HepG2 (cell line): ENCODE data around the gene KIAA0408. TPM values are rescaled to one million over a fixed set of nuclear protein-coding genes. Genes with fewer than 3 reads are reported as not detected.

Experiments
- ATAC-seq: fragments of 200-7000 bp; cut with Tn5 transposase; 3 replicates; pipeline ENCODE4 v1.9.1; 2020; ENCODE audit warnings: mild to moderate bottlenecking, moderate library complexity
- BruUV-seq: library from RNA; stranded (reverse); fragments of 400-500 nt; replicated peaks from 2 replicates; lab custom pipeline; 2021; lab: Mats Ljungman, UMichigan
- CTCF ChIA-PET: fragments of 300-600 bp; formaldehyde crosslinking; extraction: SDS; loops from one replicate; lab custom pipeline; 2021; ENCODE audit warnings: low total read pairs, inconsistent platforms, low intra/inter-chr PET ratio; lab: Yijun Ruan, JAX
- POLR2A ChIA-PET: fragments of 350-600 bp; sonication (Branson Sonifier 250); formaldehyde crosslinking; loops from one replicate; lab custom pipeline; 2020; ENCODE audit warnings: antibody characterized with exemption, inconsistent platforms; lab: Yijun Ruan, JAX
- DNase-seq: peaks from one replicate; pipeline ENCODE4 v3.0.0-alpha.2; 2015; ENCODE audit warnings: low spot score
- FAIRE-seq: peaks from 3 replicates; lab custom pipeline; 2011; peaks lifted over from hg19 to GRCh38; lab: Jason Lieb, UNC
- H2AFZ ChIP-seq: one replicate; pipeline ENCODE4 v1.6.1; 2011; ENCODE audit warnings: low read length, inconsistent platforms
- H3K27ac ChIP-seq: fragments of 300-600 bp; 3 replicates; pipeline ENCODE4 v1.8.0; 2011; ENCODE audit warnings: mixed run types, mild to moderate bottlenecking, mixed read lengths, low read length, inconsistent platforms; ENCODE audit not compliant: insufficient read depth; ENCODE audit errors: extremely low read length
- H3K27me3 ChIP-seq, 2 experiments: fragments of 200-600 bp in 1 of 2; 2 replicates in 1 of 2; 3 replicates in 1 of 2; pipeline versions ENCODE4 v1.6.0 to v1.8.0; 2011; ENCODE audit warnings: low read length in 2 of 2, mild to moderate bottlenecking in 2 of 2, moderate library complexity in 2 of 2, inconsistent platforms in 1 of 2; ENCODE audit not compliant: insufficient read depth in 2 of 2, control insufficient read depth in 1 of 2
- H3K36me3 ChIP-seq, 2 experiments: fragments of 200-600 bp in 1 of 2; replicated peaks in 1 of 2; 2 replicates in 1 of 2; 3 replicates in 1 of 2; pipeline versions ENCODE4 v1.5.1 to v1.8.0; 2011; ENCODE audit warnings: low read length in 2 of 2, inconsistent platforms in 1 of 2; ENCODE audit not compliant: insufficient read depth in 2 of 2, control insufficient read depth in 1 of 2
- H3K4me1 ChIP-seq: 2 replicates; pipeline ENCODE4 v1.5.1; 2012; ENCODE audit warnings: low read length, inconsistent platforms; ENCODE audit not compliant: insufficient read depth
- H3K4me2 ChIP-seq: 2 replicates; pipeline ENCODE4 v1.6.0; 2011; ENCODE audit warnings: low read depth, low read length, inconsistent platforms
- H3K4me3 ChIP-seq, 3 experiments: fragments of 200-600 bp in 1 of 3; sonication (generic), shearing (Covaris generic) in 1 of 3; replicated peaks in 1 of 3; 2 replicates each; pipeline ENCODE4 v1.5.1; 2011 to 2016; ENCODE audit warnings: low read length in 3 of 3, inconsistent platforms in 2 of 3, low read depth in 2 of 3, mild to moderate bottlenecking in 2 of 3, control low read depth in 1 of 3, mixed read lengths in 1 of 3; ENCODE audit not compliant: insufficient read depth in 1 of 3
- H3K79me2 ChIP-seq: one replicate; pipeline ENCODE4 v1.6.1; 2011; ENCODE audit warnings: low read length, inconsistent platforms; ENCODE audit not compliant: insufficient read depth
- H3K9ac ChIP-seq: 2 replicates; pipeline ENCODE4 v1.6.0; 2011; ENCODE audit warnings: mild to moderate bottlenecking, low read depth, low read length, inconsistent platforms; ENCODE audit not compliant: insufficient read depth
- H3K9me3 ChIP-seq: 2 replicates; pipeline ENCODE4 v1.5.1; 2012; ENCODE audit warnings: mild to moderate bottlenecking, low read length
- H4K20me1 ChIP-seq: 2 replicates; pipeline ENCODE4 v1.6.0; 2011; ENCODE audit warnings: inconsistent platforms, mild to moderate bottlenecking, low read length, moderate library complexity; ENCODE audit not compliant: insufficient read depth
- HNRNPLL ChIP-seq: fragments of 200-400 bp; formaldehyde crosslinking; IDR thresholded peaks from 2 replicates; pipeline ENCODE4 v1.6.1; 2017; ENCODE audit warnings: mild to moderate bottlenecking, low read depth, low read length; ENCODE audit not compliant: poor library complexity, severe bottlenecking
- KLF11 ChIP-seq: IDR thresholded peaks from 2 replicates; pipeline ENCODE4 v1.6.1; 2016; ENCODE audit warnings: missing compliant biosample characterization
- MAFF ChIP-seq: IDR thresholded peaks from 2 replicates; pipeline ENCODE4 v1.6.1; 2011; ENCODE audit warnings: low read depth, low read length, improper control_type of control experiment
- MAFK ChIP-seq, 2 experiments: IDR thresholded peaks in 1 of 2; conservative IDR thresholded peaks in 1 of 2; 2 replicates each; pipeline ENCODE4 v1.6.1; 2011; ENCODE audit warnings: improper control_type of control experiment in 2 of 2, low read length in 2 of 2
- PAWR ChIP-seq: sonication (generic); formaldehyde crosslinking; IDR thresholded peaks from 2 replicates; pipeline ENCODE4 v1.4.0; 2020; ENCODE audit warnings: missing genetic modification reagents, mild to moderate bottlenecking, borderline replicate concordance
- SSRP1 ChIP-seq: IDR thresholded peaks from 2 replicates; pipeline ENCODE4 v1.6.1; 2016; ENCODE audit warnings: control low read depth
- ZNF776 ChIP-seq: sonication (generic); formaldehyde crosslinking; IDR thresholded peaks from 2 replicates; pipeline ENCODE4 v1.4.0; 2020; ENCODE audit warnings: mild to moderate bottlenecking, missing genetic modification reagents
- ZNF841 ChIP-seq: sonication (generic); formaldehyde crosslinking; IDR thresholded peaks from 2 replicates; pipeline ENCODE4 v1.8.1; 2023; ENCODE audit warnings: missing genetic modification reagents, borderline replicate concordance
- WGBS: methylation state at CpG from one replicate; pipeline ENCODE4 v1.1.6; 2017; ENCODE audit warnings: low lambda C conversion rate; 5-methylcytosine and 5-hydroxymethylcytosine counted together
- in situ Hi-C: cut with HindIII; loops from 2 replicates; pipeline ENCODE4 v1.10.0; 2017; ENCODE audit warnings: low pct_unique_long_range_greater_than_20kb; ENCODE audit not compliant: extremely low pct_ligation_motif_present
- intact Hi-C: fragments of 100-400 bp; cut with micrococcal nuclease; formaldehyde crosslinking; loops from one replicate; pipeline ENCODE4 v1.10.0; 2022; ENCODE audit not compliant: unreplicated experiment
- polyA plus RNA-seq, 8 experiments: library from polyadenylated mRNA; depleted of rRNA in 3 of 8; stranded (reverse) in 7 of 8; unstranded in 1 of 8; fragments of >200 nt; fragmentation: Illumina TruSeq in 4 of 8; extraction: Trizol in 4 of 8; gene quantifications; 2 replicates each; pipeline versions ENCODE4 v1.2.1 to v1.2.3, GENCODE V29; 2011 to 2016; ENCODE audit warnings: low read depth in 4 of 8, missing spikeins in 1 of 8, mixed read lengths in 1 of 8; ENCODE audit not compliant: insufficient read depth in 1 of 8
- total RNA-seq, 5 experiments: library from RNA; depleted of rRNA; stranded (reverse); fragments of >200 nt; fragmentation: Illumina TruSeq; extraction: Trizol; gene quantifications; 2 replicates each; pipeline ENCODE4 v1.2.3, GENCODE V29; 2016; ENCODE audit warnings: low read depth in 1 of 5
- TF ChIP-seq, protein P1 (sequence below): sonication (generic); formaldehyde crosslinking; IDR thresholded peaks from 2 replicates; pipeline ENCODE4 v1.4.0; 2020; ENCODE audit warnings: mild to moderate bottlenecking, missing genetic modification reagents

The KIAA0408 gene
- total and polyA plus RNA-seq, 2 of the 13 experiments (the other 11 are each of a cell fraction or from before 2014, with no cell fraction given) = not detected

DNA sequence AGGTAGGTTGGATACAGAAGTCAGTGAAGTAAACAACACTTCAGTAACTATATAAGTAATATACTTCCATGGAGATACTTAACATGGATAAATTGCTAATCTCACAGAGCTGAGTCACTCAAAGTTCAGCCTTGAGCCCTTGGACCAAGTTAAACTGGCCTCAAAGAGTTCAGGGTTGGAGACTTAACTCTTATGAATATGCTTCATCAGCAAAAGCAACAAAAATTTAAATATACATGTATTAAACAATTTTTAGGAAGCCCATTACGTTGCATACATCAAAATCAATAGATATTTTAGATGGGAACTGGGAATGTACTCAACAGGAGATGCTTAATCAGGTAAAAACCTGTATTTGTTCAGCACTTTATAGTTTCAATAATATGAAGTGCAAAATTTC, 47.7 kb upstream of the KIAA0408 start:
- in situ Hi-C loops (no loop called here), intact Hi-C loops (loop anchor here (1.0 kb wide), 1 partner anchor 22 kb away; no protein-coding TSS in a partner anchor)
- BruUV-seq = no TSS peak
- Histone ChIP-seq H3K4me2 (no peak overlapping the region), H2AFZ (no peak overlapping the region), H4K20me1 (no peaks in the 10 kb centered on the region), H3K4me1 (no peaks in the 10 kb centered on the region), H3K27ac (no peak overlapping the region), H3K79me2 (no peaks in the 10 kb centered on the region), H3K27me3 (no peaks in the 10 kb centered on the region), H3K36me3 (no peaks in the 10 kb centered on the region), H3K4me3 (no peak overlapping the region), H3K9ac (no peak overlapping the region), H3K9me3 (no peaks in the 10 kb centered on the region)
- TF ChIP-seq KLF11 (CRISPR knock-in tag) = no peak
- no peak for TF ChIP-seq ZNF776 (CRISPR knock-in tag)
- no peak for TF ChIP-seq PAWR
- no peak for TF ChIP-seq HNRNPLL
- TF ChIP-seq SSRP1 (CRISPR knock-in tag) = no peak
- TF ChIP-seq MAFK (conservative IDR thresholded peaks at IDR 0.05 in 1 of 2, IDR thresholded peaks at IDR 0.05 in 1 of 2; ENCODE audit: low read length in 2 of 2) = peak; percentile 91 to 94
- no peak for TF ChIP-seq ZNF841 (CRISPR knock-in tag)
- TF ChIP-seq, protein P1, sequence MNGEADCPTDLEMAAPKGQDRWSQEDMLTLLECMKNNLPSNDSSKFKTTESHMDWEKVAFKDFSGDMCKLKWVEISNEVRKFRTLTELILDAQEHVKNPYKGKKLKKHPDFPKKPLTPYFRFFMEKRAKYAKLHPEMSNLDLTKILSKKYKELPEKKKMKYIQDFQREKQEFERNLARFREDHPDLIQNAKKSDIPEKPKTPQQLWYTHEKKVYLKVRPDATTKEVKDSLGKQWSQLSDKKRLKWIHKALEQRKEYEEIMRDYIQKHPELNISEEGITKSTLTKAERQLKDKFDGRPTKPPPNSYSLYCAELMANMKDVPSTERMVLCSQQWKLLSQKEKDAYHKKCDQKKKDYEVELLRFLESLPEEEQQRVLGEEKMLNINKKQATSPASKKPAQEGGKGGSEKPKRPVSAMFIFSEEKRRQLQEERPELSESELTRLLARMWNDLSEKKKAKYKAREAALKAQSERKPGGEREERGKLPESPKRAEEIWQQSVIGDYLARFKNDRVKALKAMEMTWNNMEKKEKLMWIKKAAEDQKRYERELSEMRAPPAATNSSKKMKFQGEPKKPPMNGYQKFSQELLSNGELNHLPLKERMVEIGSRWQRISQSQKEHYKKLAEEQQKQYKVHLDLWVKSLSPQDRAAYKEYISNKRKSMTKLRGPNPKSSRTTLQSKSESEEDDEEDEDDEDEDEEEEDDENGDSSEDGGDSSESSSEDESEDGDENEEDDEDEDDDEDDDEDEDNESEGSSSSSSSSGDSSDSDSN (CRISPR knock-in tag) = no peak
- peak; percentile 93 for TF ChIP-seq MAFF
- CTCF ChIA-PET = no interaction called here
- DNase-seq = no peak
- no peak for ATAC-seq
- no peak for FAIRE-seq
- POLR2A ChIA-PET = no interaction called here
- WGBS = 0% methylated on average over 1 of the region's 1 CpG
